OCI-LY7 (cell line): ENCODE data around the gene KCNMA1. TPM values are rescaled to one million over a fixed set of nuclear protein-coding genes. Genes with fewer than 3 reads are reported as not detected.

Experiments used
- BruUV-seq: library from RNA; stranded (reverse); fragments of 400-500 nt; replicated peaks from 2 replicates; lab custom pipeline; 2021; lab: Mats Ljungman, UMichigan
- CTCF ChIA-PET: fragments of 300-600 bp; sonication (Branson Sonifier 250); formaldehyde crosslinking; loops from one replicate; lab custom pipeline; 2022; ENCODE audit warnings: antibody characterized with exemption; ENCODE audit not compliant: unreplicated experiment; lab: Charles Lee
- POLR2A ChIA-PET: fragments of 300-600 bp; sonication (Branson Sonifier 250); formaldehyde crosslinking; loops from one replicate; lab custom pipeline; 2022; ENCODE audit warnings: antibody characterized with exemption; lab: Charles Lee
- DNase-seq: peaks from one replicate; pipeline ENCODE4 v3.0.0-alpha.2; 2015; ENCODE audit warnings: low spot score
- H2AFZ ChIP-seq: fragments of 200-600 bp; sonication (generic), shearing (Covaris generic); 2 replicates; pipeline ENCODE4 v1.6.1; 2014; ENCODE audit warnings: mild to moderate bottlenecking, antibody characterized with exemption, low read length, moderate library complexity
- H3K27ac ChIP-seq: fragments of 200-600 bp; sonication (generic); 2 replicates; pipeline ENCODE4 v1.5.1; 2014; ENCODE audit warnings: mixed run types, low read depth, mild to moderate bottlenecking, moderate library complexity, low read length, inconsistent platforms; ENCODE audit not compliant: poor library complexity, severe bottlenecking
- H3K36me3 ChIP-seq: fragments of 200-600 bp; sonication (generic); 2 replicates; pipeline ENCODE4 v1.6.1; 2014; ENCODE audit warnings: mild to moderate bottlenecking, antibody characterized with exemption, low read length, moderate library complexity, mixed read lengths; ENCODE audit not compliant: insufficient read depth
- H3K4me1 ChIP-seq: fragments of 200-600 bp; sonication (generic); 2 replicates; pipeline ENCODE4 v1.5.1; 2014; ENCODE audit warnings: mild to moderate bottlenecking, low read length; ENCODE audit not compliant: insufficient read depth, poor library complexity, severe bottlenecking
- H3K4me2 ChIP-seq: fragments of 200-600 bp; sonication (generic); 2 replicates; pipeline ENCODE4 v1.6.1; 2014; ENCODE audit warnings: mild to moderate bottlenecking, low read length
- H3K4me3 ChIP-seq: fragments of 200-600 bp; sonication (generic); 2 replicates; pipeline ENCODE4 v1.5.1; 2014; ENCODE audit warnings: mild to moderate bottlenecking, low read depth, low read length; ENCODE audit not compliant: poor library complexity, severe bottlenecking
- H3K79me2 ChIP-seq: fragments of 200-600 bp; sonication (generic); 2 replicates; pipeline ENCODE4 v1.6.1; 2016; ENCODE audit warnings: low read depth, mild to moderate bottlenecking, low read length, moderate library complexity, mixed read lengths; ENCODE audit not compliant: insufficient read depth
- H3K9me2 ChIP-seq: fragments of 200-600 bp; sonication (generic); 2 replicates; pipeline ENCODE4 v1.6.1; 2016; ENCODE audit warnings: mild to moderate bottlenecking, low read length, mixed read lengths; ENCODE audit not compliant: insufficient read depth
- H3K9me3 ChIP-seq: fragments of 200-600 bp; sonication (generic); 2 replicates; pipeline ENCODE4 v1.6.1; 2014; ENCODE audit warnings: mild to moderate bottlenecking, mixed run types, low read length, mixed read lengths
- H4K20me1 ChIP-seq: fragments of 200-600 bp; sonication (generic); 2 replicates; pipeline ENCODE4 v1.6.1; 2014; ENCODE audit warnings: mild to moderate bottlenecking, antibody characterized with exemption, low read length, moderate library complexity, mixed read lengths; ENCODE audit not compliant: insufficient read depth
- CTCF ChIP-seq: fragments of 200-600 bp; sonication (generic); conservative IDR thresholded peaks from 2 replicates; pipeline ENCODE4 v1.5.1; 2014; ENCODE audit warnings: mild to moderate bottlenecking, antibody characterized with exemption, low read length, moderate library complexity, mixed read lengths
- EZH2phosphoT487 ChIP-seq: fragments of 200-600 bp; sonication (generic); IDR thresholded peaks from 2 replicates; pipeline ENCODE4 v1.6.1; 2018; ENCODE audit warnings: low read depth, borderline replicate concordance, mild to moderate bottlenecking, mixed run types, antibody characterized with exemption, low read length, moderate library complexity, mixed read lengths
- intact Hi-C: fragments of 100-400 bp; cut with micrococcal nuclease; formaldehyde crosslinking; loops from one replicate; pipeline ENCODE4 v1.10.0; 2022; ENCODE audit not compliant: unreplicated experiment
- total RNA-seq, 2 experiments: library from RNA; depleted of rRNA in 1 of 2; stranded (reverse); fragments of >200 nt in 1 of 2; shearing (Covaris generic) in 1 of 2; gene quantifications; 2 replicates each; pipeline ENCODE4 v1.2.3, GENCODE V29; 2014 to 2022

The KCNMA1 gene
- total RNA-seq, 2 experiments from 2014 or later = not detected

DNA sequence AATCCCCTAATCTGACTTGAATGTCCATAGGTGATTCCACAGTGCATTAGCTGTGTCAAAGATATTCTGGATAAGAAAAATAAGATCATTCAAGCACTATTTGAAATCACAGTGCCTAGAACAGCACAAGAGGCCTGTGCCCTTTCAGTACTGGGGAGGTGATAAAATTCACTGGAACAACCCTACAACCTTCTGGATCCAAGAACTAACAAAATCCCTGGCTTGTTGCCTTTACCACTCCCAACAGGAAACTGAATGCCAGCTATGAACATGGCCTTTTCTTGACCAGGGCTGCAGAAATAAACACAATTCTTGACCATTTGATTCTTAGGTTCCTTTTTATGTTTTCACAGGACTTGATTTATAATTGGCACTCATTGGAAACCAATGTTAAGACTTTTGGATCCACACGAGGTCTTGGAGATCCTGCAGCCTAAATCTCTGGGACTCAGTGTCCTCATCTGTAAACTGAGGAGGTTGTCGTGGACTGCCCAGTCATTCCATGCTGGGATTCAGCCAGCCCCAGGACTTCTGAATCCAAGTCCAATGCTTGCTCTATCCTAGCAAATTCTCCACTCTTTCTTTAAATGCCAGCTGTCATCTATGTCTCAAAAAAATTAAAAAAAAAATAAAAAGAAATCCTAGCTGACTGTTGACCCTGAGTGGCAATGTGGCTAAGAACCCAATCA, 624.7 kb downstream of the KCNMA1 start:
- no peaks in the 10 kb centered on the region for H3K4me1 ChIP-seq
- TF ChIP-seq CTCF (no peak), EZH2phosphoT487 (no peak)
- no peak overlapping the region for H3K27ac ChIP-seq
- POLR2A ChIA-PET = no interaction called here
- CTCF ChIA-PET = no interaction called here
- H3K4me3 ChIP-seq = no peak overlapping the region
- no peak overlapping the region for H2AFZ ChIP-seq
- no peak overlapping the region for H3K4me2 ChIP-seq
- no peak for DNase-seq
- intact Hi-C loops = no loop called here
- H3K9me2 ChIP-seq = no peaks in the 10 kb centered on the region
- no peaks in the 10 kb centered on the region for H3K9me3 ChIP-seq
- no peaks in the 10 kb centered on the region for H3K79me2 ChIP-seq
- H3K36me3 ChIP-seq = no peaks in the 10 kb centered on the region
- H4K20me1 ChIP-seq = no peaks in the 10 kb centered on the region
- BruUV-seq = no TSS peak

GRCh38 chr10:77011874-77012811, 625.5 kb downstream of the KCNMA1 start:
- intact Hi-C loops = no loop called here
- H2AFZ ChIP-seq = no peak overlapping the region
- ChIA-PET POLR2A (no interaction called here), CTCF (no interaction called here)
- H3K4me1 ChIP-seq = no peaks in the 10 kb centered on the region
- H3K79me2 ChIP-seq = no peaks in the 10 kb centered on the region
- no peak for DNase-seq
- H4K20me1 ChIP-seq = no peaks in the 10 kb centered on the region
- no peak overlapping the region for H3K27ac ChIP-seq
- H3K9me3 ChIP-seq = no peaks in the 10 kb centered on the region
- TF ChIP-seq EZH2phosphoT487 = no peak
- TF ChIP-seq CTCF = no peak
- H3K36me3 ChIP-seq = no peaks in the 10 kb centered on the region
- BruUV-seq = no TSS peak
- no peaks in the 10 kb centered on the region for H3K9me2 ChIP-seq
- no peak overlapping the region for H3K4me3 ChIP-seq
- H3K4me2 ChIP-seq = no peak overlapping the region
